NK-92 treated with Interleukin-12 subunit alpha and Interleukin-12 subunit beta, amount 100 ng/mL, for 24 hours (cell line): Measurements from ENCODE around the gene SVOP.
"Not testable (repeated sequence)": the region's sequence is repeated elsewhere in the genome, so short reads cannot be mapped to it uniquely, and the experiment has no call there.

ENCODE experiments used
- DNase-seq: peaks from one replicate; lab custom pipeline; 2025; lab: John Stamatoyannopoulos, UW

SVOP gene

GRCh38 chr12:109020796-109021380, at the start of gene SVOP:
TSS of gene SVOP (minus strand) at chr12:109021068. CDS start at chr12:109020868, 200 bp downstream.
- DNase-seq: no peak

- no peak for DNase-seq
Measured at GRCh38 chr12:109069307-109070271, 48.7 kb upstream of the SVOP start.

DNA sequence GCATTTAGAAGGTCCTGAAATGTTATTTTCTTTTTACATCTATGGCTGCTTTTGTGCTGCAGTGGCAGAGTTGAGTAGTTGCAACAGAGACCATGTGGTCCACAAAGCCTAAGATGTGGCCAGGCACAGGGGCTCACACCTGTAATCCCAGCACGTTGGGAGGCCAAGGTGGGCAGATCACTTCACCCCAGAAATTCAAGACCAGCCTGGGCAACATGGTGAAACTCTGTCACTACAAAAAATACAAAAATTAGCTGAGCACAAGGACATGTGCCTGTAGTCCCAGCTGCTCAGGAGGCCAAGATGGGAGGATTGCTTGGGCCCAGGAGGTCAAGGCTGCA, 45.0 kb upstream of the SVOP start:
- DNase-seq: no peak

DNA sequence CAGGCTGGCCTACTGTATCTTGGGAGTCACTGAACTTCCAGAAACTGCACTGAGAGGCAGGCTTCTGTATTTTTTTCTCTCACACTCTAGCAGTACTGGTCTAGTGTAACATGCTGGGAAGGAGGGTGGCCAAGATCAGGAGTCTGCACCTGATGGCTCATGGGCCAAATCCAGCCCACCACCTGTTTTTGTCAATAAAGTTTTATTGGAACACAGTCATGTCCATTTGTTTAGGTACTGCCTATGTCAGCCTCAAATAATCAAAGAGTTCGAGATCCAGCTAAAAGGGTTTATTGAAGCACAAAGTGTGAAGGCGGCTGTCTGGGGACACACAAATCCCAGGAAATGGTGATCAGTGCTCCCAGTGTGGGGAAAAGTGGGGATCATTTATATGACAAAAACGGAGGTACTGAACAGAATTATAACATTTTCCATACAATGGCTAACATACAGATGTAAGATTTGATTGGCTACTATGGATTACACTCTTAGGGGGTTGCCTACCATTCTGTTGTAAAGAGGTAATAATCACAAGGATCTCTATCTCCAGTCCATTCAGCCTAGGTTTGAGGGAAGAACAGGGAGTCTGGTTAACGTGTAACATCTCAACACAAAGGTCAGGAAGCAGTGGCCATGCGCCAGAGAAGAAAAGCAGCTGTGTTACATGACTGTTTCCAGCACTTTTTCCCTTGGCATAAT, 44.4 kb upstream of the SVOP start:
- DNase-seq: no peak

DNA sequence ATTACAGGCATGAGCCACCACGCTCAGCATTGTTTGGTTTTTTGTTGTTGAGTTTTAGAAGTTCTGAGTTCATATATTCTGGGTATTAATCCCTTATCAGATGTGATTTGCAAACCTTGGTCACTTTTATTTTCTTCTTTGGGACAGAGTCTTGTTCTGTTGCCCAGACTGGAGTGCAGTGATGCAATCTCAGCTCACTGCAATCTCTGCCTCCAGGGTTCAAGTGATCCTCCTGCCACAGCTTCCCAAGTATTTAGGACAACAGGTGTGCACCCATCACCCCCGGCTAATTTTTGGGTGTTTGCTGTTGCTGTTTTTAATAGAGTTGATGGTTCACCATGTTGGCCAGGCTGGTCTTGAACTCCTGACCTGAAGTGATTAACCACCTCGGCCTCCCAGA, 43.3 kb upstream of the SVOP start:
- DNase-seq: no peak

DNA sequence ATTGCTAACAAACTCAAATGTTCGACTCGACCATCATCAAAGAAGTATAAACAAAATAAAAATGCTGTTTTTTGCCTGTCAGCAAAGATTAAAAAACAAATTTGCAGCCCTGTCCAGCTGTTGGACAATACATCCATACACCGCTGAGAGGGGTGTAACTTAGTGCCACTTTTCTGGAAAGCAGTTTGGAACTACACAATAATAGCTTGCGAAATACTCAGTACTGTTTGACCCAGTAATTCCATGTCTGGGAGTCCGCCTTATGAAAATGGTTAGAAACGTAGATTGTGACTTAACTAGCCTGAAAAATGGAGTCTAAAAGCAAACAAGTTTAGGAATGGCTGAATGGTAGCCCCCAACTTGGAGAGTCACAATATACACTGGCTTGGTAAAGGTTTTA, 37.9 kb upstream of the SVOP start:
- no peak for DNase-seq

DNA sequence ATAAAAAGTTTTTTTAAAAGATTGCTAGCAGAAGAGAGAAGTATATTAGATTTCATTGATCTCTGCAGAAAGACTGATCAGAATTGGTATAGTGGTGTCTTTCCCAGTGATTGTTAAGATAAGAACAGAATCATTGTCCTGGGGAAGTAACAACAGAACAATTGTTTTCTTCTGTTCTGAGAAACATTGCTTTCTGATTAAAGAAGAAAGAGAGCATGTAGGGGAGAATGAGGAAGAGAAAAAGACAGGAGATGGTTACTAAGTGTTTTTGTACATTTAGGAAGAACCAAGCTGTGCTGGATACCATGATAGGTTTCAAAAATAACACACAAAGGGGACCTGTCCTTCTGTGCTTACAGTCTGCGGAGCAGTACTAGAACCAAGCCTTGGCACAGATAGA, 36.5 kb upstream of the SVOP start:
- no peak for DNase-seq

DNA sequence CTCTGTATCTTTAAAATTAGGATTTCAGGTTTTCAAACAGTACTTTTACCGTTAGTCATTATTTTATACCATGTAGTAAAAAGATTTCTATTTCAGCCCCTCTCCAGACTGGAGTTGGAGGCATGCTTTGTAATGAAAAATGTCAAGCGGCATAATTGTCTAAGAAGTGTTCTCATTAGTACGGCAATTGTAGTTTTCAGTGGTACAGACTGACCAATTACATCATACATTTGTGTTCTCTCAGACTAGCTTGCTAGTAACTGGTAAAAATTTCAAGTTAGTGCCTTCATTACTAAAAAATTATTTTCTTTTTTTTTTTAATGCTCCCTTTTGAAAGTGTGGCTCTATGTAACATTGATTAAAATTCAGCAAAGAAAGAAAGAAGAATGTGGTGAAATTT, 36.0 kb upstream of the SVOP start:
- DNase-seq: no peak

GRCh38 chr12:109054520-109054919, 33.7 kb upstream of the SVOP start:
- no peak for DNase-seq

- DNase-seq: not testable (repeated sequence)
Measured at GRCh38 chr12:109054124-109054513, 33.3 kb upstream of the SVOP start.

DNA sequence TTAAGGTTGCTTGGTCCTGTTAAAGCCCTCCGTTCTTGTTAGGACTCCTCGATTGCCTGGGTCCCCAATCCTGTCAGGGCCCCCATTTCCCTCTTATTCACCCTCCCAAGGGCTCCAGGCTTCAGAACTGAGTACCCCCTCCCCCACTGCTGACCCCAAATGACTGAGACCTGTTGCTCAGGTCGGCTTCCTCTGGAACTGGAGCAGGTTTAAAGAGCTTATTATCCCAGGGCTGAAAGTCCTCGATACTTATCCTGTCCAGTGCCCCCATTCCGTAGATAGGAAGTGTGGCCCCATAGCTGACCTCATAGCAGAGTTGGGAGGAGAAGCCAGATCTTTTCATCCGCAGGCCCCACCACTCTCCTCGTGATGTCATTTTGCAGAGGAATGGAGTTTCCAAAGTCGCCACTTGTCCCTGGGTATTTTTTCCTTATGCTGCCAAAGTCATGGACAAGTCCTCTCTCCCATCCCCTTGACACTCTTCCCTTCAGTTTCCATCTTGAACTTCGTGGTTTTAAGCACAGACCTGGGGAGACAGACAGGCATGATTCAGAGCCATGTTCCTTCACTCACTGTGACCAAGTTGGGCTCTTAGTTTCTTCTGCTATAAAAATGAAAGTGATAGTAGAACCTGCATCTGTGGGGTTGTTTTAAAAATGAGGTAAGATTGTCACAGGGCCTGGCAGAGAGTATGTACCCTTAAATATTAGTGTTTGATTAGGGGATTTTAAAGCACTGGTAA, 32.7 kb upstream of the SVOP start:
- no peak for DNase-seq

- peak; percentile 63 for DNase-seq
Measured at GRCh38 chr12:109052414-109053323, 31.8 kb upstream of the SVOP start, which contains the start of gene USP30. TSS of gene USP30 (plus strand) at chr12:109052576. CDS start at chr12:109052679, 103 bp downstream.

DNA sequence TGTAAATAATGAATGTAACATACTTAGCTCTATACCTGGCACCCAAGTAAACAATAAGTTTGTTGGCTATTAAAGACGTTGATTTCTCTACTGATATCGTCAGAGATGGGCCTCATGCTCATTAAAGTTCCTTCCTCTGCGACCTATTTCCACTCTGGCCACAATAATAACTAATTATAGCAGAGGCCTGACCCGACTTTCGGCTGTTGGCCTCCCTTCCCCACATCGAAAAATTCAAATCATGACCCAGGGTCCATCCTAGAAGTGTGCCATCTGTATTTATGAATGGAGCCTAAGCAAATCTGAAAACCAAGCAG, 31.2 kb upstream of the SVOP start:
- no peak for DNase-seq

DNA sequence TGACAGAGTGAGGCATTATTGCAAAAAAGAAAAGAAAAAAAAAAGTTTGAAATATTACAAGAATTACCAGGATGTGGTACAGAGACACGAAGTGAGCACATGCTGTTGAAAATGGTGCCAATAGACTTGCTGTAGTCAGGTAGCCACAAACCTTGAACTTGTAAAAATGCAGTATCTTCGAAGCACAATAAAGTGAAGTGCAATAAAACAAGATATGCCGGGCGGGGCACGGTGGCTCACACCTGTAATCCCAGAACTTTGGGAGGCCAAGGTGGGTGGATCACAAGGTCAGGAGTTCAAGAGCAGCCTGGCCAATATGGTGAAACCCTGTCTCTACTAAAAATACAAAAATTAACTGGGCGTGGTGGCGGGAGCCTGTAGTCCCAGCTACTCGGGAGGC, 28.9 kb upstream of the SVOP start:
- not testable (repeated sequence) for DNase-seq

DNA sequence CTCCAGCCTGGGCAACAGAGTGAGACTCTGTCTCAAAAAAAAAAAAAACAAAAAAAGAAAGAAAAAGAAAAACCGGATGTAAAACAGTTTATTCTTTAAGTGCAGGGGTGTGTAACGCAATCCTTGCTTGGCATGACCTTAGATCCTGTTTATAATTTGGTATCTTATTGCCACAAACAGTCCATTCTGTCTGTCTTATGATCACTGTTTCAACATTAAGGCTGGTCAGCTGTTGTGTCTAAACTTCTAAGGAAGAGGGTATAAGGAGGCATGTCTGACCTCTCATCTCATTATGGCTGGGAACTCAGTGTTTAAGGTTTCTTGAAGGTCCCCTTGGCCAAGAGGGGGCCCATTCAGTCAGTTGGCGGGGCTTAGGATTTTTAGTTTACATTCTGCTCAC, 27.8 kb upstream of the SVOP start:
- DNase-seq: not testable (repeated sequence)

- DNase-seq: no peak
Measured at GRCh38 chr12:109047081-109047805, 26.4 kb upstream of the SVOP start.

- no peak for DNase-seq
Measured at GRCh38 chr12:109044241-109044640, 23.4 kb upstream of the SVOP start.

GRCh38 chr12:109036975-109037374, 16.1 kb upstream of the SVOP start:
- no peak for DNase-seq

- DNase-seq: no peak
Measured at GRCh38 chr12:109033239-109034196, 12.7 kb upstream of the SVOP start.
